ENCODE measurements around the gene IL12RB1. TPM values are rescaled to one million over a fixed set of nuclear protein-coding genes. Genes with fewer than 3 reads are reported as not detected.
"Not testable (repeated sequence)": the region's sequence is repeated elsewhere in the genome, so short reads cannot be mapped to it uniquely, and the experiment has no call there.

Gene IL12RB1
- total RNA-seq, 1 donor from 2014 or later: 0.72 TPM

DNA sequence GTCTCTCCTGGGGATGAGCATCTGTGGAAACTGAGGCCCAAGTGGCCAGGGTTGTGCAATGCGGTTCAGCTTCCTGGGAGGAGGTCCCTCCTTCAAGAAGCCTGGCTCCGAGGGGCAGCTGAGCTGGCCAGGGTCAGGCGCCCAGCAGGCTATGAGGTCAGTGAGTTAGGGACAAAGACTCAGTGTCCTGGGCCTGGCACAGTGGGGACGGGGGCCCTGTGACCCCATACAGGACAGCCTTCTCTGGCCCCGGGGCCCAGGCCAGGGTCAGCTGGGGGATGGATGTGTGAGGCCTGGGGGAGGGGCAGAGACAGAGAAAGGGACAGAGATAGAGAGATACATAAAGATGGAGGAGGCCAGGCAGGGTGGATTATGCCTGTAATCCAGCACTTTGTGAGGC is 3.0 kb upstream of the IL12RB1 start:
- no peak for DNase-seq (ENCODE audit: low spot score)

DNA sequence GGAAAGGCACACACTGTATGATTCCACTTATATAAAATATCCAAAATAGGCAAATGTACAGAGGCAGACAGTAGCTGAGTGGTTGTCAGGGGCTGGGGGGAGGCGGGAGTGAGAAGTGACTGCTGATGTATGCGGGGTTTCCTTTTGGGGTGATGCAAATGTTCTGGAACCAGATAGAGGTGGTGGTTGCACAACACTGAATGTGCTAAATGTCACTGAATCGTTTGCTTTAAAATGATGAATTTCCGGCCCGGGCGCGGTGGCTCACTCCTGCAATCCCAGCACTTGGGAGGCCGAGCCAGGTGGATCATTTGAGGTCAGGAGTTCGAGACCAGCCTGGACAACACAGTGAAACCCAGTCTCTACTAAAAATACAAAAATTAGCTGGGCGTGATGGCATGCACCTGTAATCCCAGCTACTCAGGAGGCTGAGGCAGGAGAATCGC is 2.4 kb upstream of the IL12RB1 start:
- not testable (repeated sequence) for DNase-seq (ENCODE audit: low spot score)

DNA sequence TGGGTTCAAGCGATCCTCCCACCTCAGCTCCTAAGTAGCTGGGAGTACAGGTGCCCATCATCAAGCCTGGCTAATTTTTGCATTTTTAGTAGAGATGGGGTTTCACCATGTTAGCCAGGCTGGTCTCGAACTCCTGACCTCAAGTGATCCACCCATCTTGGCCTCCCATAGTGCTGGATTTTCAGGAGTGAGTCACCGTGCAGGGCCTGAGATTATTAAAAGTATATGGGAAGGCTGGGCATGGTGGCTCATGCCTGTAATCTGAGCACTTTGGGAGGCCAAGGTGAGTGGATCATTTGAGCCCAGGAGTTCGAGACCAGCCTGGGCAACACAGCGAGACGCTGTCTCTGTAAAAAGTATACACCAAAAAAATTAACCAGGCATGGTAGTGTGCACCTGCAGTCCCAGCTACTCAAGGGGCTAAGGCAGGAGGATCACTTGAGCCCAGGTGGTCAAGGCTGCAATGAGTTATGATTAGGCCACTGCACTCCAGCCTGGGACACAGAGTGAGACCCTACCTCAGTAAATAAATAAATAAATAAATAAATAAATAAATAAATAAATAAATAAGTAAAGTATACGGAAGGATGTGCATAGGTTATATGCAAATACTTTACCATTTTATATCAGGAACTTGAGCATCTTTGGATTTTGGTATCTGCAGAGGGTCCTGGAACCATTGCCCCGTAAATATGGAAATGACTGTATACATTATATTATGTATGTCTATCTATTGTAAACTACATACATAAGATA is 854 bp downstream of the IL12RB1 start:
- DNase-seq (ENCODE audit: low spot score): no peak

DNA sequence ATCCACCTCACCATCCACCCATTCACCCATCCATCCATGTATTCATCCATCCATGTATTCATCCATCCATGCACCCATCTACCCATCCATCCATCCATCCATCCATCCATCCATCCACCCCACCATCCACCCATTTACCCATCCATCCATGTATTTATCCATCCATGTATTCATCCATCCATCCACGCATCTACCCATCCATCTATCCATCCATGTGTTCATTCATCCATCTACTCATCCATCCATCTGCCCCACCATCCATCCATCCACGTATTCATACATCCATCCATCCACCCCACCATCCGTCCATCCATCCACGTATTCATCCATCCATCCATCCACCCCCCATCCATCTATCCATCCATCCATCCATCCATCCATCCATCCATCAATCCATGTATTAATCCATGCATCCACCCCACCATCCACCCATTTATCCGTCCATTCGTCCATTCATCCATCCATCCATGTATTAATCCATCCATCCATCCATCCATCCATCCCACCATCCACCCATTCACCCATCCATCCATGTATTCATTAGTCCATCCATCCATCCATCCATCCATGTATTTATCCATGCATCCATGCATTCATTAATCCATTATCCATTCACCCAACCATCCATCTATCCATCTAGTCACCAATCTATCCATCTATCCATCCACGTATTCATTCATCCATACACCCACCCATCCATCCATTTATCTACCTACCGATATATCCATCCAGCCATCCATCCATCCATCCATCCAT is 2.6 kb downstream of the IL12RB1 start:
- DNase-seq (ENCODE audit: low spot score): no peak

DNA sequence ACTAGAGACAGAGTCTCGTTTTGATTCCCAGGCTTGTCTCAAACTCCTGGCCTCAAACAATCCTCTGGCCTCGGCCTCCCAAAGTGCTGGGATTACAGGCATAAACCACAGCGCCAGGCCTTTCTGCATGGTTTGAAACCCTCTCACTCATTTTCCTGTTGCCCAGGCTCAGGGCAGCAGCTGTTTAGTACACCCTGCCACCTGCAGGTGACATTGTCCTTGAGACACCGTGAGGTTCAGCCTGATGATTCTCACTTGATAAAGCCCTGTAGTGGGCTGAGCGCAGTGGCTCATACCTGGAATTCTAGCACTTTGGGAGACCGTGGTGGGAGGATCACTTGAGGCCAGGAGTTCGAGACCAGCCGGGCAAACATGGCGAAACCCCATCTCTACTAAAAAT is 12.5 kb downstream of the IL12RB1 start:
- no peak for DNase-seq (ENCODE audit: low spot score)

DNA sequence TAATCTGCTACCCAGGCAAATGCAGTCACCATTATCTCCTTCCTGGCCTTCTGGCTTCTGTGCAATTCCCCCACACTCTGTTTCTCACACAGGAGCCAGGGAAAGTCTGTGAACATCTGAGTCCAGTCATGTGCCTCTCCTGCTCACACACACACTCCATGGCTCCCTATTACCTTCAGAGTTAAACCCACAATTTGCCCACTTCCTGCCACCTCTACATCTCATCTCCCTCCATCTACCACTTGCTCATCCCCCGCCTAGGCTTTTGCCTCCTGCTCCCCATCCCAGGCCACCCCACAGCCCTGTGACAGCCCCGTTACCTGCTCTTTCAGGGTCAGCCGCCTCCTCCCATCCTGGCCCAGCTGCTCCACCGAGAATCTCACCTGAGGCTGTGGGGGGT is 13.5 kb downstream of the IL12RB1 start:
- DNase-seq (ENCODE audit: low spot score): no peak

DNA sequence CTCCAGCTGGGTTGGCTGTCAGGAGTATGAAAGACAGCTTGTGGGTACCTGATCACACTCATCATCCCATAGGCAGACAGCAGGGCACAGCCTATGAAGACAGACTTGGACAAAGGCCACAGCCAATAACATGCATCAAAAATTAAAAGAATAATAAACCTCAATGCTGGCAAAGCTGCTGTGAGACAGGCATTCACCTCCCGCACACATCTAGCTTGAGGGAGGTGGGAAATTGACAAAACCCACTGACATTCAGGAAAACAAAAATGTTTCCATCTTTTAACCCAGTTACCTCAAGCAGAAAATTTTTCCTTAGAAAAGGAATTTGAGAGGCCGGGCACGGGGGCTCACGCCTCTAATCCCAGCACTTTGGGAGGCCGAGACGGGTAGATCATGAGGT is 14.4 kb downstream of the IL12RB1 start:
- DNase-seq (ENCODE audit: low spot score): no peak

DNA sequence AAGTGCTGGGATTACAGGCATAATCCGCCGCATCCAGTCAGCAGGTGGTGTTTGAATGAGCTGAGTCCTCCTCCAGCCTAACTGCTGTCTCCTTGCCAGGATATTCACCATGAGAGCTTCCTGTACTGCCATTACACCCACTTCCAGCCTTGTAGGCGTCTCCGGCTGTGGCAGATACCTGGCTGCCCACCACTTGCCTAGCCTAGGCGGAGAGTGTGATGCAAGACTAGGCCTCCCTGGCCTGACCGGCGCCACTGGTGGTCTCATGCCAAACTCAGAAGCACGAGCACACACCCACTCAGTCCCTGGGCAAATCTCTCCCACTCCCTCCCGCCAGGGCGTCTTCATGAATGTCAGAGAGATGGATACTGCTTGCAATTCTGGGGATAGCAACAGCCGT is 16.6 kb downstream of the IL12RB1 start:
- DNase-seq (ENCODE audit: low spot score): no peak

DNA sequence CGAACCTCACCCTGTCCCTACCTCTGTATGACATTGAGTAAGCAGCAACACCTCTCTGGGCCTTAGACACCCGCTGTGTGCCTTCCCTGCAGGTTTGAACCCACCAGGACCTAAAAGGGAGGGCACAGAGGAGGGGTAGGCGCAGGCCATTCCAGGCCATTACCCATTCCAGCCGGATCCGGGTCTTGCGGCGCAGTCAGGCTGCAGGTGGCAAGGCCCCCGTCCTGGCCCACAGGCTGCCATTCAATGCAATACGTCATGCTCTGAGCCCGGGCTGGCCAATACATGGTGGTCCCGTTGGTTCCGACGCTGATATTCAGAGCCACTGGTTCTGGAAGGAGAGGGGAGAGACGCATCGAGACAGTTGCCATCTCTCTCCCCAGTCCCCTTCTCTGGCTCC is 17.4 kb downstream of the IL12RB1 start:
- DNase-seq (ENCODE audit: low spot score): no peak

DNA sequence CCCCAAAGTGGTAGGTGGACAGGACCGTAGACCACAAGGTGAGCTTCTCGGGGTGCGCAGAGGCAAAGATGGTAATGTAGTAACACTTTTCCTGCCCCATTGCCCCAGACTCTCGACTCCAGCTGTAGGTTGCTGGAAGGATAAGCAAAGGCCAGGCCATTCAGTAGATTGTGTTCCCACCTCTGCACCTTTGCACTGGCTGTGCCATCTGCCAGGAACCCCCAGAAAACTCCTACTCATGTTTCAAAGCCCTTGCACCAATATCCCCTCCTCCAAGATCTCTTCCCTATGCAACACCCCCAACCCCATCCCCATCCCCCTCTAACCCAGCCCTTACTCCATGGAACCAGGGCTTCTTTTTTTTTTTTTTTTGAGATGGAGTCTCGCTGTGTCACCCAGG is 18.3 kb downstream of the IL12RB1 start:
- no peak for DNase-seq (ENCODE audit: low spot score)

DNA sequence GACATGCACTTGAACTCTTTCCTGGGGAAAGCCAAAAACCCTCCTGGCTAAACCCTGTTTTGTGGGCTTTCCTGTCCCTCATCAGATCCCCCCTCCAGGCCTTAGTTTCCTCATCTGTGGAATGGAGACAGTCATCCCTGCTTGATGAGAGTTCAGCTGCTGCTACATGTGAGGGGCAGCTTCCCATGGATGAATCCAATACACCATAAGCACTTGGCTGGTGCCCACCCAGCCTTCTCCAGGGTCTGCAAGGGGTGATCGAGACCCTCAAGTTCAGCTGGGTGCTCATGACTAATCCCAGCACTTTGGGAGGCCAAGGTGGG is 21.6 kb downstream of the IL12RB1 start:
- DNase-seq (ENCODE audit: low spot score): no peak

DNA sequence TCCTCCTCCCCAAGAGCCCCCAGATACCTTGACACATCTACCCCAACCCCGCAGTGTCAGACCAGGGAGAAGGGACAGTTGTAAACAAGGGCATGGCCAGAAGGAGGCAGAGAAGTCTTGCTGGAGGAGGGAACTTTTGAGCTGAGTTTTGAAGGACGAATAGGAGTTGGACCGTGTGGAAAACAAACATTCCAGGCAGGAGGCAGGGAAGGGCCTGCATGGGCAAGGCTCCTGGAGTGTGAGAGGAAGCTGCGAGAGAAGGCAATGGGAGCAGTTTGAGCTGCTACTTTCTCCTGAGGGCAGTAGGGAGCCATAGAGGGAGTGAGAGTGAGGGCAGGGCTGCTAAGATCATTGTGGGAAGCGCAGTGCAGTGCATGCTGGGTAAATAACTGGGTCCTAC is 23.3 kb downstream of the IL12RB1 start:
- DNase-seq (ENCODE audit: low spot score): no peak

DNA sequence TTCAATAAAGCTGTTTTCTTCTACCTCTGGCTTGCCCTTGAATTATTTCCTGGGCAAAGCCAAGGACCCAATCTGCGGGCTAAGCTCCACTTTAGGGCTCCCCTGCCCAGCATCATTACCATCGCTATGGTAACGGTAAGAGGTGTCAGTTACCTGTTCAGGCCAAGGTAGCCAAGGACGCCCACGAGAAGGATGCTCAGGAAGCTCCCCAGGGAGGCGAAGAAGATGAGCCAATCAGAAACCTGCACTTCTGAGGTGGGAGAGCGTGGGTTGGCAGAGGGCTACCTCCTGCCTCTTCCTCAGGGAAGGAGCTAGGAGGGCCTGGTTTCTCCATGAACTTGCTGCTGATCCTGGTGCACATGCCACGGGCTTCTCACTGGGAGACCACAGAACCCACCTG is 24.7 kb downstream of the IL12RB1 start:
- no peak for DNase-seq (ENCODE audit: low spot score)

DNA sequence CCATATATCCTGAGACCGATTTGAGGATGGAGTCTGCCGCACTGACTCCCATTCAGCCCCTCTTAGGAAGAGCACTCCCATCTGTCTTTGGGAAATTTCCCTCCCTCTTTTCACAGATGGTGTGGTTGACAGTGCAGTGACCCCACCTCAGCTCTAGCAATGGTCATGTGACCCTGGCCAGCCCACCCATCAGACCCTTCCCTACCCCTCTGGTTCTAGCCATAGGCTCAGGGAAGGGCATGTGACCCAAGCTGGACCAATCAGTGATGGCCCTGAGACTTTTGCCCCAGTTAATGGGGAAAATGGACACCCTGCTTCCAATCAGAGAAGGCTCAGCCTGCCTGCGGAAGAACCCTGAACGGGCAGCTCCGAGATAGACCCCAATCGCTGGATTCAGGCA is 26.3 kb downstream of the IL12RB1 start:
- DNase-seq (ENCODE audit: low spot score): no peak

DNA sequence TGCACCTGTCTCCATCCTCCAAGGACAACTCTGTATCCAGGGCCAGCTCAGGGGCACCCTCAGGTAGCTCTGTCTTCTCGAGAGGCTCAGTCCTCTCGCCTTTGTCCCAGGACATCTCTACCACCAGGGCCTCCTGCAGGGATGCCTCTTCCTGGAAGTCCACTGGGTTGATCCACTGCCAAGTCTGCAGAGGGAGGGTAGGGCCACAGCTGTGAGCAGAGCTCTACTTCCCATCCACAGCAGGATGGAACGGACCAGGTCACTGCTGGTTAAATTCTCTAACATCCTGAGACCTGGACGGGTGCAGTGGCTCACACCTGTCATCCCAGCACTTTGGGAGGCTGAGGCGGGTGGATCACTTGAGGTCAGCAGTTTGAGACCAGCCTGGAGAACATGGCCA is 26.8 kb downstream of the IL12RB1 start:
- DNase-seq (ENCODE audit: low spot score): no peak

DNA sequence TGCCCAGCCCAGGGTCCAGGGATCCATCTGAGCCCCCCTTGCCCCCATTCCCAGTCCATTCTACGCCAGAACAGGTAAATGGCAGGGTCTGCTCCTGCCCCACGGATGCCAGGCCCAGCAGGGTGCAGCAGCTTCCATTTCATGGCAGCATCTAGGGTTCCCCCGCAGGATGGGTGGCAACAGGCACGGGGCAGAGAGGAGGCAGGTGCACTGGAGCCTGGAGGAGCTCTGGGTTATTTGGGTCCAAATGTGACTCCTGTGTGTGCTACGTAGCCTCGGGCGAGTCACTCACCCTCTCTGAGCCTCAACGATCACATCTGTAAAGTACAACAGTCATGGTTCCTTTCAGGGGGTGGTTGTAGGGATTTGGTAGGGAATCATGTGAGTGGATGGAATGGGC is 27.4 kb downstream of the IL12RB1 start:
- no peak for DNase-seq (ENCODE audit: low spot score)

DNA sequence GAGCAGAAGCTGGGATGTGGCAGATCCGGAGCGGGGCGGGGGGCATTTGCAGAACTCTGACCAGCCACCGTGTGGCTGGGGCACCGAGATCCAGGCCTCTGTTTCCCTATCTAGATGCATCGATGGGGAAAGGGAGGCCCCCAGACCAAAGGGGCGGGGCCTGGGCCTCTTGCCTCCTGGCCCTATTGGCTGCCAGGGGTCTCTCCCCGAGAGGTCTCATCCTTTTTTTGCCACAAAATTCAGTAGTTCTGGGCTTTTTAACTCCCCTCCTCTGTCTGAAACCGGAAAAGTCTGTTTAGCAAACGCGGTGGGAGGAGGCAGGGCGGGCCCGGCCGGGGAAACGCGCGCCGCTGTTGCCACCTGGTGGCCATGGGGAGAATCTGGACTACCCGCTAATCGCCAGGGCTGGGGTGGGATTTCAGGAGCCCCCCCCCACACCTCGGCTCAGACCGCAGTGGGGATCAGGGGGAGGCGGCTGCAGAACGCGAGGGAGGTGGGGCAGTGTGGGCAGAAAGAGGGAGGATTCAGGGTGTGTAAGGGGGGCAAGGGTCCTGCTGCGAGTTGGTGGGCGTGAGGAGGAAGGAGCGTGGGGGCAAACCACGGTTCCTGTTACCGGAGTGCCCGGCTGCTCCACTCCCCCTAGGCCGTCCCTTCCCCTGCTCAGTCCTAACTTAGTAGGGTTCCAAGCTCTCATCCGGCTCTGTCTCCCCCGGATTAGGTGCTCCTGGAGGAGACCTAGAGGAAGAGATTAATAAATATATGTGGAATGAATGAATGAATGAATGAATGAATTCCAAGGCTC is 28.3 kb downstream of the IL12RB1 start:
- DNase-seq (ENCODE audit: low spot score): peak; percentile 84

DNA sequence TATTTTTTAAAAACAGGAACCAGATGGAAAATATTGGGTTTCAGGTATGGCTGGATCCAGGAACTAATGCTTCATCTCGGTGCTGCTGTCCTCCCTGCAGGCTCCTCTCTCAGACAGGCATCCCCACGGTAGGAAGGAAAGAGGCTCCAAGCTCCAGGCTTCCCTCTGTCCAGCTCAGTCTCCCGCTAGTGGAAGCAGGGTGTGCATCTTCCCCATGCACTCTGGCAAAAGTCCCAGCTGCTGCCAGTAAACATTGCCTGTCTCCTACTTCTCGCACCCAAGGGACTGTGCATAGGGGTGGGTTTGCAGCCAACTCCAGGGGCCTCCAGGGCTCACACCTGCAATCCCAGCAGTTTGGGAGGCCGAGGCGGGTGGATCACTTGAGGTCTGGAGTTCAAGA is 29.2 kb downstream of the IL12RB1 start:
- no peak for DNase-seq (ENCODE audit: low spot score)

DNA sequence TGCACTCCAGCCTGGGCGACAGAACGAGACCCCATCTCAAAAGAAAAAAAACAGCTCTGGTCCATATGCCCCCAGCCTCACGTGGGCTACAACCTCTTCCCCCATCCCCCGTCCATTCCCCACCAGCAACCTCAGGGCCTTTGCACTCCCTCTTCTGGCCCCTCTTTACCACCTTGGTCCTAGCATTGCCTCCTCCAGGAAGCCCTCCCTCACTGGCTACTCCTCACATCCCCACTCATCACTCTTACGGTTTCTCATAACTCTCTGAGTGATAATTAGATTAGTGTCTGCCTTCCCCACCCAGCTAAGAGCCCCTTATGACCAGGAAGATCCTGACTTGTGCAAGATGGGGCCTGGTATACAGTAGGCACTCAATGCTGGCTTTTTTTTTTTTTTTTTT is 30.8 kb downstream of the IL12RB1 start:
- DNase-seq (ENCODE audit: low spot score): no peak

DNA sequence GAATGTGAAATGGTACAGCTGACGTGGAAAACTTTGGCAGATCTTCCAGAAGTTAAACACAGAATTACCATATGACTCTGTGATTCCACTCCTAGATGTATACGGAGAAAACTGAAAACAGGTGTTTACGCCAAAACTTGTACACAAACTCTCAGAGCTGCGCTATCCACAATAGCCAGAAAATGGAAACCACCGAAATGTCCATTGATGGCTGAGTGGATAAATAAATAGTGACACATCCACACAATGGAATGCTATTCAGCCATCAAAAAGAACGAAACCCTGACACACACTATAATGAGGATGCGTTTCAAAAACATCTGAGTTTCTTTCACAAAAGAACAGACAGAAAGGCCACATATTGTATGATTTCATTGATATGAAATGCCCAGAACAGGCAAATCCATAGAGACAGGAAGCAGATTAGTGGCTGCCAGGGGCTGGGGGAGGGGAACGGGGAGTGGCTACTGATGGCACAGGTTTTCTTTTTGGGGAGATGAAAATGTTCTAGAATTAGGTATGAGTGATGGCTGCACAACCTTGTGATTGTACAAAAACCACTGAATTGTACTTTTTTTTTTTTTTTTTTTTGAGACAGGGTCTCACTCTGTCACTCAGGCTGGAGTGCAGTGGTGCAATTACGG is 33.0 kb downstream of the IL12RB1 start:
- no peak for DNase-seq (ENCODE audit: low spot score)

DNA sequence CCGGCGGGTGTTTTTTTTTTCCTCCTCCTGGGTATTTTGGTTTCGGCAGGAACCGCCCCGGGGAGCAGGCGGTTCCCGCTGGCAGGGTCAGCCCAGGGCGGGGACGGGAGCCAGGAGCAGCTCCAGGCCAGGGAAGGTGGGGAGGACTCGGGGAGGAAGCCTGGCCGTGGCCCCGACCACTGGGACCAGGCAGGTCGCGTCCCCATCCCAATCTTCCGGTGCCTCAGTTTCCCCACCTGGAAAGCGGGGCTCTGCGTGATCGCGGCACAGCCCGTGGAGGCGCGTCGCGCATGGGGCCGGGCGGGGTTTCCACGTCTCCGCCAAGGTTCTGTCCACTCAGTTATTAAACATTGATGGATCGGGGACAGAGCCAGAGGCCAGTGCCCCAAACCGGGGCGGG is 34.8 kb downstream of the IL12RB1 start:
- no peak for DNase-seq (ENCODE audit: low spot score)

DNA sequence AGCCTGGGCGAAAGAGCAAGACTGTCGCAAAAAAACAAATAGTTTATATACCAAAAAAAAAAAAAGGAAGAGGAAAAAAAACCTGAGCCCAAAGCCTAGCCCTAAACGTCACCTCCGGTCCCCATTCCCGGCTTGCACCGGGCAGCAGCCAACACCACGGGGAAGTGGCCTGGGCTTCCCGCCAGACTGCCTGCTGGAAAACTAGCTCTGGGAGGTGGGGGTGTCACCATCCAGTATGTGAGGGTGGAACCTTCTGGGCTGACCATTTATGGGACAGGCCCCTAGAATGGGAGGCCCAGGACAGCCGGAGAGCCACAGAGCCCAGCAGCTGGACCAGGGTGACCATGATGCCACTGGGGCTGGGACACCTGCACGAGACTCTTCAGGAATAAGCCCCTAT is 37.3 kb downstream of the IL12RB1 start:
- DNase-seq (ENCODE audit: low spot score): no peak
